Measurements from ENCODE around the gene ACYP2.
"Not testable (repeated sequence)": the region's sequence is repeated elsewhere in the genome, so short reads cannot be mapped to it uniquely, and the experiment has no call there.

The ACYP2 gene

GRCh38 chr2:54233832-54234649, 118.6 kb downstream of the ACYP2 start:
- no peak for DNase-seq

- DNase-seq, result no peak
Measured at GRCh38 chr2:54237428-54237827, 122.0 kb downstream of the ACYP2 start.

- no peak for DNase-seq
Measured at GRCh38 chr2:54239427-54239826, 124.0 kb downstream of the ACYP2 start.

GRCh38 chr2:54240515-54241469, 125.4 kb downstream of the ACYP2 start:
- no peak for DNase-seq

- DNase-seq, result no peak
Measured at GRCh38 chr2:54247115-54247514, 131.7 kb downstream of the ACYP2 start.

- no peak for DNase-seq
Measured at GRCh38 chr2:54249629-54250028, 134.2 kb downstream of the ACYP2 start.

- DNase-seq, result no peak
Measured at GRCh38 chr2:54254180-54254579, 138.8 kb downstream of the ACYP2 start.

GRCh38 chr2:54255230-54256090, 140.0 kb downstream of the ACYP2 start:
- no peak for DNase-seq

- DNase-seq, result no peak
Measured at GRCh38 chr2:54256091-54256694, 140.8 kb downstream of the ACYP2 start, which contains the start of gene TSPYL6. TSS of gene TSPYL6 (minus strand) at chr2:54256229. CDS start at chr2:54256151, 78 bp downstream.

- no peak for DNase-seq
Measured at GRCh38 chr2:54258166-54258565, 142.8 kb downstream of the ACYP2 start.

- no peak for DNase-seq
Measured at GRCh38 chr2:54259413-54260240, 144.2 kb downstream of the ACYP2 start.

- DNase-seq, result no peak
Measured at GRCh38 chr2:54260241-54260595, 144.8 kb downstream of the ACYP2 start.

GRCh38 chr2:54261537-54261936, 146.1 kb downstream of the ACYP2 start:
- no peak for DNase-seq

GRCh38 chr2:54262015-54262765, 146.8 kb downstream of the ACYP2 start:
- DNase-seq, result no peak

GRCh38 chr2:54265081-54265480, 149.7 kb downstream of the ACYP2 start:
- not testable (repeated sequence) for DNase-seq

GRCh38 chr2:54267577-54267976, 152.2 kb downstream of the ACYP2 start:
- DNase-seq, result no peak

GRCh38 chr2:54271189-54271588, 155.8 kb downstream of the ACYP2 start:
- DNase-seq, result no peak

GRCh38 chr2:54271843-54272627, 156.6 kb downstream of the ACYP2 start:
- no peak for DNase-seq

- no peak for DNase-seq
Measured at GRCh38 chr2:54274781-54275242, 159.4 kb downstream of the ACYP2 start.

- DNase-seq, result no peak
Measured at GRCh38 chr2:54275541-54275940, 160.1 kb downstream of the ACYP2 start.

All from activated T-cell treated with anti-CD3 and anti-CD28 coated beads for 4 hours (primary cell).